HG02759 (cell line): ENCODE results near the gene KLHL18.
"Not testable (repeated sequence)": the region's sequence is repeated elsewhere in the genome, so short reads cannot be mapped to it uniquely, and the experiment has no call there.

Source experiments
- ATAC-seq: cut with Tn5 transposase; IDR thresholded peaks from one replicate; pipeline ENCODE4 v1.9.1; 2021; ENCODE audit warnings: mild to moderate bottlenecking, moderate library complexity; ENCODE audit not compliant: unreplicated experiment

KLHL18 gene

DNA sequence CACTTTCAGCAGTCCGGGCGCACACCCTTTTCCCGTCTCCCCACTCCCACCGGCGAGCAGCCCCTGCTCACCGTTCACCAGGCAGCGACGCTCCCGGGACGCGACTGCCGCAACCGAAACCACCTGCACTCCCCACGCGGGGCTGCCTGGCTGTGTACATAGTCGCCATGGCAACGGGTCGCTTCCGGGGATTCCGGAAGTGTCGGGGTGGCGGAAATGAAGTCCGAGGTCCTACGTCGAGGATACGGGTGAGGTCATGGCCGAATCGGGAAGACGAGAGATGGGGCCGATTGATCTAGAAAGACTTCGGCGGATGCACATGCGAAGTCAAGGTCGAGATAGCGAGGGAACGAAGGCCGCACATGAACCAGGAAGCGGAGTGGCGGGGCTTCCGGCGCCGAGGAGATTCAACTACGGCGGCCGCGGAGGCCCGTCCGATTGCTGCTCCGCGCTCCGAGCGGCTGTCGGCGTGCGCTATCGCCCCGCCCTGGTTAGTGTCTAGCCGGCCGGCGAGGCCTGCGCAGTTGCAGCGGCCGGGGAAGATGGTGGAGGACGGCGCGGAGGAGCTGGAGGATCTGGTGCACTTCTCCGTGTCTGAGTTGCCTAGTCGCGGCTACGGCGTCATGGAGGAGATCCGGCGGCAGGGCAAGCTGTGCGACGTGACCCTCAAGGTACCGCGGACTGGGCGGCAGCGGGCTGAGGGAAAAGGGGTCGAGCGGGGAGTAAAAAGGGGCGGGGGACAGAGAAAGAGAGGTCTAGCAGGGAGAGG lies at the start of gene KLHL18, which contains the start of gene KIF9:
Gene KLHL18, plus strand, starts transcription at position 521 of the 769 bp plus-strand sequence. Its CDS starts 22 bp downstream, at position 543.
Gene KIF9, minus strand, starts transcription at position 376 of the 769 bp plus-strand sequence. CDS start 5,425 bp downstream, outside the sequence.
- ATAC-seq: peak; percentile 88

- ATAC-seq: no peak
Measured at GRCh38 chr3:47238017-47238416, 44.7 kb upstream of the KLHL18 start.

GRCh38 chr3:47239929-47240328 lies 42.8 kb upstream of the KLHL18 start:
- no peak for ATAC-seq

DNA sequence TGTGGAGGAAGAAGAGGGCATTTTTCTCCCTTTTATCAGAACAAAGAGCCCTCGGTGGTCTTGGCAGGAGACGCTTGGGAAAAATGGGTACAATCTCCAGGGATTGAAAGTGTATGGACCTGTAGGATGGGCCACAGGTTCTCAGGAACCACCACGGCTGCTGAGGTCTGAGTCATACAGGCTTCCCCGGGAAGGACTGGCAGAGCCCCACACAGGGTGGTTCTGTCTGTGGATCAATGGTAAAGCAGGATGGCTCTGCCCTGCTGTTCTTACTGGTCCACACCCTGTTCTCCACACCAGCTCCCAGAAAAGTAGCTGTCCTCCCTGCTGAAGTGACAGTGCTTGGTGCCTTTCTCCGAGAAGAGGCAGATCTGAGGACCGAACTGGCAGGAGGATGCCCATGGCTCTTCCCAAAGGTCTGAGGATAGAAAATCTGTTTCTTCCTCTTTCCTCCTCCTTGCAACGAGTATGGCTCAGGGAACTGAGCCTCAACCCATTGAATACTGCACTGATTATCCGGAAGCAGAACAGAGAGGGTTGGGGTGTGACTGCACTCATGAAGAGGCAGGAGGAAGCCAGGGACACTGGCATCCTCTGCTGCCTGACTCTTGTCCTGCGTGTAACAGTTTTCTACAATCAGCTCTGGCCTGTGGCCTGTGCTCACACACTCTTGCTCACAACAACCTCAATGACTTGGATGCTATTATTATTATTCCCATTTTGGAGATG lies 39.2 kb upstream of the KLHL18 start:
- no peak for ATAC-seq

DNA sequence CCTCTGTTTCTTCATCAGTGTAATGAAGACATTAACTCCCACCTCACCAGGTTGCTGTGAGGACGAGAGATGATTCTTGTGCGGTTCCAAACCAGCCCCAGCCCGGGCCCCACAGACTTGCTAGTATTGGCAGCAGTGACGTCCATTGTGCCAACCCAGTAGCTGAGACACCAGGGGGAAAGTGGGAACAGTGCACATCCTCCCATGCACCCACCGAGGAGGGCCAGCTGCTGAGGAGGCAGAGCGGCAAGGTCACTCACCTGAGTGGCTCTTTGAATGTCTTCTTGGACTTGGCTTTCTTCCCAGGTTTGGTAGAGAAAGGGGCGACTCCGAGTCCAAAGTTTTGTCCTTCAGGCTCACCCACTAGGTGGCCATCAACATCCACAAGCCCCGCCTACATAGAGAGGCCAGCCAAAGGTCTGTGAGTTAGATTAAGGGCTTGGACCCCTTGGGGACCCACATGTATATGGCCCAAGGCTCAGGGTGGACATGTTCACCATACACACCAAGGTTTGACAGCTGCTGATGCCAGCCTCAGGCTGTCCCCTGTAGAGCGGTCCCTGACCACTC lies 38.1 kb upstream of the KLHL18 start:
- no peak for ATAC-seq

DNA sequence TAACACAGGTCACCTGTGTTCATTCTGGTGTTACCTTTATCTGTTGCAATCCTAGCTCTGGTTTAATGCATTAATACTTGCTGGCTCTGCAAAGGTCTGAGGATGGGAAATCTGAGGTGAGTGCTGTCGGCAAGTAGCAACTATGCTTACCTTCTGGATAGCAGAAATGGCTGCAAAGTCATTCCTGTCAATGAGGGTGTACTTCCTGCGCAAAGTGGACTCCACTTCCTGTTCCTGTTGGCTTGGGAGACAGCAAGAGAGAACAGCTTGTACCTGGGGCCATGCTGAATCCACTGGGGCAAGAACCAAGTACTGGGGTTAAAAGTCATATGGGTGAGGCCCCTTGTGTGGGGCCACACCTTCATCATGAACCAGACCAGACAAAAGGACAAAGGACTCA lies 37.5 kb upstream of the KLHL18 start:
- ATAC-seq: no peak

DNA sequence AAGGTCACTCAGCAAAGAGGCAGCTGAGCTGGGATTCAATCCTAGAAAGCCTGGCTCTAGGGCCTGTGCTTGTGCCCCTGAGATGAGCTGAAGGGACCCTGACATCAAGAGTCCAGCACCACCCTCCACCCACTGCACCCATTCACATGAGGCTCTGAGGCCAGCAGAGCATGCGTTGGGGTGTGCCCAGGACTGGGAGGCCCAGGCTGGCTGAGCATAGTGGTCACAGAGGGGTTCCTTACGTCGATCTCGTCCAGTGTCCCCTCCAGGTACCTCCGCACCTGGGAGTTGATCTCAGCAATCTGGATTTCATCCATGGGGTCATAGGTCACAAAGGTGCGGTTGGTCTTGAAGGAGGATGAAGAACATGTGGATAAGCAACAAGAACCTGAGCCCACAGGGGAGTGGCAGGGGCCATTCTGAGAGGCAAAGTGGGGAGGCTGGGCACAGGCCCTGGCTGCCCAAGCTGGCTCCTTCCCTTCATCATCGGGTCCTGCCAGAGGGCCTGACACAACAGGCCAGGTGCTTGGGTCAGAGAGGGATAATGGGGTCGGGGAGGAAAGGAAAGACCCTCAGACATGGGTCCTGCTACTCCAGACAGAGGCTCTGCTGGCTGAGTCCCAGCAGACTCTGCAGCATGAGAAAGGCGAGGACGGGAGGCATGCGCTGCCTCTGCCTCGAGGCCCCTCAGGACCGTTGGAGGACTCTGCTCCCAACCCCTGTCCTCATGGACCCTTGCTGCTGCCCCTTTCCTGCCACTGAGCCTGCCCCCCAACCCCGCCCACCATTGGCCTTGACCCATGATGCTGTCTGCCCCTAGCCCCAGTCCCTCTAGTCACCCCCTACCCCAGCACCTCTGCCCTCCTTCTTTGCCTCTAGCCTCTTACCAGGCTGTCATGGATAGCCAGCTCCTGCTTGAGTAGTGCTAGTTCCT lies 35.3 kb upstream of the KLHL18 start:
- ATAC-seq: no peak

DNA sequence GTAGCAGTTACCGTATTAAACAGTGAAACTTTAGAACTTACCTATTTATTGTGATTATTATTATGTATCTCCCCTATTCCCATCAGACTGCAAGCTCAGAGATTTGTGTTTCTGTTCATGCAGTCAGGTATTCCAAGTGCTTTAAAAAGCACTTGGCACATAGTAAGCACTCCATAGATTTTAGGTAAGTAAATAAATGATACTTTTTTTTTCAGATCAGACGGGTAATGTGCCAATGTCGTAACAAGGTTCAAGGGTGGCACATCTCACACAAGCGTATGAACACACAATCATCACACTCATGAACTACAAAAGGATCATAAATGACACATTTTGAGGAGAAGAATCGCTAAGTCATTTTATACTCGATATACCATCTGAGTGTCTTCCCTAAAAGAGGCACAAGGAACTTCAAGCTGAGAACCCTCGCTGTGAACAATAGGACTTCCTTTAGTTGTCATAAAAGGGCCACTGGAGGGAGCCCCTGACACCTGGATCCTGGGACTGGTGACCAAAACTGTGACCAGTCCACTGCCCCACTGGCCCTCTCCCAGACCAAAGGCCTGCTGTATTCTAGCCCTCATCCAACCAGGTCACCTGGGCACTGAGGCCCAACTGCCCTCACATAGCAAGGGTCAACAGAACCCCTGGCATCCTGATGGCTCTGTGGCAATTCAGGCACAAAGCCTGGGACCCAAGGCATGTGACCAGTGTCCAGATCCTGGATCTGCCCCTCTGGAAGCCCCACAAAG lies 32.3 kb upstream of the KLHL18 start:
- no peak for ATAC-seq

GRCh38 chr3:47251085-47251484 lies 31.7 kb upstream of the KLHL18 start:
- not testable (repeated sequence) for ATAC-seq

GRCh38 chr3:47251689-47252088 lies 31.1 kb upstream of the KLHL18 start:
- no peak for ATAC-seq

DNA sequence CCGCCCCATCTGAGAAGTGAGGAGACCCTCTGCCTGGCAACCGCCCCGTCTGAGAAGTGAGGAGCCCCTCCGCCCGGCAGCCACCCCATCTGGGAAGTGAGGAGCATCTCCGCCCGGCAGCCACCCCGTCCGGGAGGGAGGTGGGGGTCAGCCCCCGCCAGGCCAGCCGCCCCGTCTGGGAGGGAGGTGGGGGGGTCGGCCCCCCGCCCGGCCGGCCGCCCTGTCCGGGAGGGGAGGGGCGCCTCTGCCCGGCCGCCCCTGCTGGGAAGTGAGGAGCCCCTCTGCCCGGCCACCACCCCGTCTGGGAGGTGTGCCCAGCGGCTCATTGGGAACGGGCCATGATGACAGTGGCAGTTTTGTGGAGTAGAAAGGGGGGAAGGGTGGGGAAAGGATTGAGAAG lies 26.4 kb upstream of the KLHL18 start:
- ATAC-seq: not testable (repeated sequence)

GRCh38 chr3:47259114-47259513 lies 23.6 kb upstream of the KLHL18 start:
- no peak for ATAC-seq

DNA sequence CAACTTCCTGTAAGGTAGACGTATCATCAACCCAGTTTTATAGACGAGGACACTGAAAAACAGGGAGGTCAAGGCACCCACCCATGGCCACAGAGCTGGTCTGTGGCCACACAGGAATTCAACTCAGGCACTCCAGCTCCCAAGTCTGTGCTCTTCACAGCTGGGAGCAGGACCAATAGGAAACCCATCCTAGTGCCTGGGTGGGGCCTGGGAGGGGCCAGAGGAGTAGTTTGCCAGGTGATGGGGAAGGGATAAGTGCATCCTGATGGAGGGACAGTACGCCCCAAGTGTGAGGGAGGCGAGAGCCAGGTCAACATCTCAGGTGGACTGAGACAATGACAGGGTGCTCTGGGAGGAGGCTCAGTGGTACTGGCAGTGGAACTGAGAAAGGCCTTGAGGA lies 22.1 kb upstream of the KLHL18 start:
- no peak for ATAC-seq

DNA sequence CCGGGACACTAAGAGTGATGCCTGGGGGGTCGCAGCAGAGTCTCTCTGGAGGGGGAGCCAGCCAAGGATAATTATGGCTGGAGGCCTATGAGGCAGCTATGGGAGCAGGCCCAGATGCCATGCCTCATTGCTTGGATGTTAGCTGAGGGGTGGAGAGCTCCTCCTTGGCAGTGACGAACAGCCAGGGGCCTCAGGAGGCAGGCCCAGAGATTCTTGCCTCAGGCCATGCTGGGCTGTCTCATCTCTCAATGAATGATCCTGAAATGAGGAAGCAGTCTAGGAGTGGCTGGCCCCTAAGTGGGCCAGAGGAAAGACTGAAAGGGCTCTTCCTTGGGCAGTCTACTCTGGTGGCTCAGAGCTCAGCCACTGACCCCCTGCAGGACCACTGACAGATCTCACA lies 21.4 kb upstream of the KLHL18 start:
- no peak for ATAC-seq

DNA sequence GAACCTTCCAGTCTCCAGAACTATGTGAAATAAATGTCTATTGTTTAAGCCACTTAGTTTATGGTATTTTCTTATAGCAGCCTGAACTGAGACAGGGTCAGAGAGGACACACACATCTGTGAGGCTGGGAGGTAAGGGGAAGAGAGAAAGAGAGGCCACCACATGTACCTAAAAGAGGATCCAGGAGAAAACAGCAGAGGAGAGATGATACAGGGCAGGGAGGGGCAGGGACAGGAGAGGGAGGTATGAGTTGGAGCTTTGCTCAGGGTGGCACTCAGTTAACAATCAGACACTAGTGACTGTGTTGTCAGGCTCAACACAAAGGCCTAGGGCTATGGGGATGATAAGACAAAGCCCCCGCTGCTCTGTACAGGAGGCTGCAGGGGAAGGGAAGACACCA lies 17.7 kb upstream of the KLHL18 start:
- ATAC-seq: no peak

DNA sequence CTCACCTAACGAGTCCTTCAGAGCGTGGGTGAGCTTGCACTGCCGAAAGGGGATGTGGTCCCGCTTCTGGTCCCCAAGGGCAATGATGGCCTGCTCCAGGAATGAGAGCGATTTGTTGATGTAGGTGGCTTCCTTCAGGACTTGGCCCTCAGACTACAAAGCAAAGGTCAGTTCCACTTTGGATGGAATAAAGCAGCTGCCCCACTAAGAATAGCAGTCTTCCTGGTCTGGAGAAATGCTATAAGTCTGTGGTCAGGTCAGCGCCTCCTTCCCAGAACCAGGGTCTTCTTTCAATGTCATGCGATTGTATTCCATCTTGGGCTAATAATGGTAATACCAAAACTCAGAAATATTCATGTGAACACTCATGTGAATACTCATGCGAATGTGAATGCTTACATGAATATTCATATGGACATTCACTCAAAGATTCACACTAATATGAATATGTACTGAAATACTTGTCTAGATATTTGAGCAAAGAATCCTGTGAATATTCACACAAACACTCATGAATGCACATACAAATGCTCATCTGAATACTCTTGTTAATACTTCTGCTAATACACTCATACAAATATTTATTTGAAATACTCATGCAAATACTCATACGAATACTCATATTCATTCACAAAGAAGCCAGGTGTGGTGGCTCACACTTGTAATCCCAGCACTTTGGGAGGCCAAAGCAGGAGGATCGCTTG lies 16.9 kb upstream of the KLHL18 start:
- no peak for ATAC-seq

- peak; percentile 54 for ATAC-seq
Measured at GRCh38 chr3:47266709-47267489, 15.8 kb upstream of the KLHL18 start.

DNA sequence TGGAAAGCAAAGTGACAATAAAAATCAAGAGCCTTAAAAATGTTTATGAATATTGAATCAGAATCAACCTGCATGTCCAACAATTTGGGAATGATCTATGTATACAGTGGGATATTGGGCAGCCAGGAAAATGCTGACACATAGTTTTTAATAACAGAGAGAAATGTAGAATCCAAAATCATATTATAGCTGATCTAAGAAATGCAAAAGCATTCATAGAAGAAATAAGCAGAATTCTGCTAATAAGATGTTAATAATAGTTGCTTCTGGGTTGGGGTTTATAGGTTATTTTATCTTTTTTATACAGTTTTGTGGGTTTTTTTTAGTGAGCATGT lies 15.3 kb upstream of the KLHL18 start:
- ATAC-seq: no peak

- ATAC-seq: no peak
Measured at GRCh38 chr3:47270526-47270925, 12.2 kb upstream of the KLHL18 start.
